ENCODE measurements around the gene SNURF. TPM values are rescaled to one million over a fixed set of nuclear protein-coding genes. Genes with fewer than 3 reads are reported as not detected.
"Not testable (repeated sequence)": the region's sequence is repeated elsewhere in the genome, so short reads cannot be mapped to it uniquely, and the experiment has no call there.

SNURF gene
- total RNA-seq, 3 donors from 2014 or later = 5.8 to 15.7 (median 12.1) TPM

DNA sequence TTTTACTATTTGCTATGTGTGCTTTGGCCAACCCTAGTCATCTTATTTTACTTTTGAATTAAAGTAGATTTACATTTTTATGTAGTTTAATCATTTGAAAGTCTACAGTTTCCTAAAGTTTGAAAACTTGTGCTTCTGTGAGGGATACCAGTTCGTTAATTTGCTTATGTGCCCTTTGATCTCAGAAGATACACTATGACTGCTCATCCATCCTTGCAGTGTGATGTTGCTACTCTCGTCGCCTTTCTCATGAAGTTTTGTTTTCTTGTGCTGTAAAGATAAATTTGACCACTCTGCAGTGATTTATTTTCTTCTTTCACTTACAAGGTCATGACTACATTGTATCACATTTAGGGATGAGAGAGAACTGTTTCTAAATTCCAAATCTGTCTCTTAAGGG lies 16.3 kb downstream of the SNURF start:
- Histone ChIP-seq H3K27ac (no peak overlapping the region), H3K36me3 (peaks cover 15% of the 10 kb centered on the region), H3K9me3 (peaks cover 44 to 73% of the 10 kb centered on the region in 2 donors), H3K4me3 (no peak overlapping the region), H3K4me1 (no peaks in the 10 kb centered on the region), H3K27me3 (no peaks in the 10 kb centered on the region)
- TF ChIP-seq POLR2A (IDR thresholded peaks at IDR 0.05) = no peak
- TF ChIP-seq, protein P1, sequence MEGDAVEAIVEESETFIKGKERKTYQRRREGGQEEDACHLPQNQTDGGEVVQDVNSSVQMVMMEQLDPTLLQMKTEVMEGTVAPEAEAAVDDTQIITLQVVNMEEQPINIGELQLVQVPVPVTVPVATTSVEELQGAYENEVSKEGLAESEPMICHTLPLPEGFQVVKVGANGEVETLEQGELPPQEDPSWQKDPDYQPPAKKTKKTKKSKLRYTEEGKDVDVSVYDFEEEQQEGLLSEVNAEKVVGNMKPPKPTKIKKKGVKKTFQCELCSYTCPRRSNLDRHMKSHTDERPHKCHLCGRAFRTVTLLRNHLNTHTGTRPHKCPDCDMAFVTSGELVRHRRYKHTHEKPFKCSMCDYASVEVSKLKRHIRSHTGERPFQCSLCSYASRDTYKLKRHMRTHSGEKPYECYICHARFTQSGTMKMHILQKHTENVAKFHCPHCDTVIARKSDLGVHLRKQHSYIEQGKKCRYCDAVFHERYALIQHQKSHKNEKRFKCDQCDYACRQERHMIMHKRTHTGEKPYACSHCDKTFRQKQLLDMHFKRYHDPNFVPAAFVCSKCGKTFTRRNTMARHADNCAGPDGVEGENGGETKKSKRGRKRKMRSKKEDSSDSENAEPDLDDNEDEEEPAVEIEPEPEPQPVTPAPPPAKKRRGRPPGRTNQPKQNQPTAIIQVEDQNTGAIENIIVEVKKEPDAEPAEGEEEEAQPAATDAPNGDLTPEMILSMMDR (IDR thresholded peaks at IDR 0.05) = no peak
- TF ChIP-seq POLR2AphosphoS5 (IDR thresholded peaks at IDR 0.05) = no peak
- intact Hi-C loops (cut with DNase I; ENCODE audit: low total_unique reads) = loop anchor here (10.0 kb wide), 1 partner anchor 64 kb away; no protein-coding TSS in a partner anchor
- DNase-seq (ENCODE audit: low spot score in 2 of 2) = no peak

- TF ChIP-seq, protein P1 (IDR thresholded peaks at IDR 0.05) = no peak
- no peak for TF ChIP-seq POLR2AphosphoS5 (IDR thresholded peaks at IDR 0.05)
- no peak for TF ChIP-seq POLR2A (IDR thresholded peaks at IDR 0.05)
- Histone ChIP-seq H3K4me1 (no peaks in the 10 kb centered on the region), H3K36me3 (peaks cover 22% of the 10 kb centered on the region), H3K27ac (no peak overlapping the region), H3K4me3 (no peak overlapping the region), H3K9me3 (peaks cover 39 to 73% of the 10 kb centered on the region in 2 donors), H3K27me3 (no peaks in the 10 kb centered on the region)
- intact Hi-C loops (cut with DNase I; ENCODE audit: low total_unique reads) = loop anchor here (10.0 kb wide), 1 partner anchor 63 kb away; no protein-coding TSS in a partner anchor
- no peak for DNase-seq (ENCODE audit: low spot score in 2 of 2)
These were observed 17.0 kb downstream of the SNURF start for GRCh38 chr15:24971772-24972171.

DNA sequence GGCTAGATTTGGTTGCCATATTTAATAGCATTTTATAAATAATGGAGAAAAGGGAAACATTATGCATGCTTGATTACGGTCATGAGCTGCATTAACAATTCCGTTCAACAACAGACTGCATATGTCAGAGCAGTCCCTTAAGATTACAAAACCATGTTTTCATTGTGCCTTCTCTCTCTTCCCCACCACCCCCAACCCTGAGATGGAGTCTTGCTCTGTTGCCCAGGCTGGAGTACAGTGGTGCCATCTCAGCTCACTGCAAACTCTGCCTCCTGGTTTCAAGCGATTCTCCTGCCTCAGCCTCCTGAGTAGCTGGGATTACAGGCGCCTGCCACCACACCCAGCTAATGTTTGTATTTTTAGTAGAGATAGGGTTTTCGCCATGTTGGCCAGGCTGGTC lies 17.9 kb downstream of the SNURF start:
- not testable (repeated sequence) for H3K27ac ChIP-seq; DNase-seq (ENCODE audit: low spot score in 2 of 2); H3K4me3 ChIP-seq; H3K4me1 ChIP-seq; H3K27me3 ChIP-seq
- intact Hi-C loops (cut with DNase I; ENCODE audit: low total_unique reads) = loop anchor here (10.0 kb wide), 1 partner anchor 62 kb away; no protein-coding TSS in a partner anchor
- Histone ChIP-seq H3K36me3 (peaks cover 22% of the 10 kb centered on the region), H3K9me3 (peaks cover 37 to 77% of the 10 kb centered on the region in 2 donors)

DNA sequence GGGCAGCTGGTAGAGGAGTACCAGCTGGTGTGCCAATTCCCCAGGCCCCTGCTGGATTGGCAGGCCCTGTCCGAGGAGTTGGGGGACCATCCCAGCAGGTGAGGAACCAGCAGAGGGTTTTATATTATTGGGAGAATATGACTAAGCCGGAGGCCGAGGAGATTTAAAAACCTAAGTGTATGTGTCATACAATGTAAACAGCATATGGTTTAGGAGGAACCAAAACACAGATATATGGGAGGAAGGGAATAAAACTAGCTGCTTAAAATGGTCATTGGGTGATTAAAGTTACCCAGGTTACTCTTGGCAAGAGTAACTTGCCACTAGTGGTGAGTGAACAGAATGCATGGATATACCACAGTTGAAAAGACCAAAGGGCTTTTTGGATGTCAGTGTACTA lies 22.1 kb downstream of the SNURF start:
- Histone ChIP-seq H3K4me3 (no peak overlapping the region), H3K27me3 (no peaks in the 10 kb centered on the region), H3K27ac (no peak overlapping the region), H3K9me3 (peaks cover 27 to 95% of the 10 kb centered on the region in 2 donors), H3K4me1 (no peaks in the 10 kb centered on the region), H3K36me3 (peaks cover 21% of the 10 kb centered on the region)
- DNase-seq (ENCODE audit: low spot score in 2 of 2) = no peak
- TF ChIP-seq, protein P1 (IDR thresholded peaks at IDR 0.05) = no peak
- TF ChIP-seq POLR2AphosphoS5 (IDR thresholded peaks at IDR 0.05) = no peak
- intact Hi-C loops (cut with DNase I; ENCODE audit: low total_unique reads) = loop anchor here (10.0 kb wide), 1 partner anchor 58 kb away; no protein-coding TSS in a partner anchor

- DNase-seq (ENCODE audit: low spot score in 2 of 2) = no peak
- Histone ChIP-seq H3K9me3 (peaks cover 20 to 96% of the 10 kb centered on the region in 2 donors), H3K27me3 (no peaks in the 10 kb centered on the region), H3K4me3 (no peak overlapping the region), H3K4me1 (no peaks in the 10 kb centered on the region), H3K27ac (no peak overlapping the region), H3K36me3 (peaks cover 29% of the 10 kb centered on the region)
- TF ChIP-seq POLR2AphosphoS5 (IDR thresholded peaks at IDR 0.05) = no peak
- no peak for TF ChIP-seq POLR2A (IDR thresholded peaks at IDR 0.05)
- TF ChIP-seq, protein P1 (IDR thresholded peaks at IDR 0.05) = no peak
- intact Hi-C loops (cut with DNase I; ENCODE audit: low total_unique reads) = loop anchor here (10.0 kb wide), 1 partner anchor 57 kb away; no protein-coding TSS in a partner anchor
These were observed 22.9 kb downstream of the SNURF start for GRCh38 chr15:24977686-24978085.
